A549 treated with DMSO at 1 μM for 4 hours (cell line): ENCODE measurements around the gene KLHL28. TPM values are rescaled to one million over a fixed set of nuclear protein-coding genes. Genes with fewer than 3 reads are reported as not detected.

ENCODE experiments used
- total RNA-seq: library from RNA; stranded (reverse); fragments of 200-300 nt; extraction: Qiagen RNA extraction; gene quantifications from 5 replicates; pipeline ENCODE4 v1.2.3, GENCODE V29; 2022; ENCODE audit warnings: low read depth

KLHL28 gene, protein sequence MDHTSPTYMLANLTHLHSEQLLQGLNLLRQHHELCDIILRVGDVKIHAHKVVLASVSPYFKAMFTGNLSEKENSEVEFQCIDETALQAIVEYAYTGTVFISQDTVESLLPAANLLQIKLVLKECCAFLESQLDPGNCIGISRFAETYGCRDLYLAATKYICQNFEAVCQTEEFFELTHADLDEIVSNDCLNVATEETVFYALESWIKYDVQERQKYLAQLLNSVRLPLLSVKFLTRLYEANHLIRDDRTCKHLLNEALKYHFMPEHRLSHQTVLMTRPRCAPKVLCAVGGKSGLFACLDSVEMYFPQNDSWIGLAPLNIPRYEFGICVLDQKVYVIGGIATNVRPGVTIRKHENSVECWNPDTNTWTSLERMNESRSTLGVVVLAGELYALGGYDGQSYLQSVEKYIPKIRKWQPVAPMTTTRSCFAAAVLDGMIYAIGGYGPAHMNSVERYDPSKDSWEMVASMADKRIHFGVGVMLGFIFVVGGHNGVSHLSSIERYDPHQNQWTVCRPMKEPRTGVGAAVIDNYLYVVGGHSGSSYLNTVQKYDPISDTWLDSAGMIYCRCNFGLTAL
- total RNA-seq = 5.4 to 8.0 TPM (median 6.5 TPM) in 5 replicates

DNA sequence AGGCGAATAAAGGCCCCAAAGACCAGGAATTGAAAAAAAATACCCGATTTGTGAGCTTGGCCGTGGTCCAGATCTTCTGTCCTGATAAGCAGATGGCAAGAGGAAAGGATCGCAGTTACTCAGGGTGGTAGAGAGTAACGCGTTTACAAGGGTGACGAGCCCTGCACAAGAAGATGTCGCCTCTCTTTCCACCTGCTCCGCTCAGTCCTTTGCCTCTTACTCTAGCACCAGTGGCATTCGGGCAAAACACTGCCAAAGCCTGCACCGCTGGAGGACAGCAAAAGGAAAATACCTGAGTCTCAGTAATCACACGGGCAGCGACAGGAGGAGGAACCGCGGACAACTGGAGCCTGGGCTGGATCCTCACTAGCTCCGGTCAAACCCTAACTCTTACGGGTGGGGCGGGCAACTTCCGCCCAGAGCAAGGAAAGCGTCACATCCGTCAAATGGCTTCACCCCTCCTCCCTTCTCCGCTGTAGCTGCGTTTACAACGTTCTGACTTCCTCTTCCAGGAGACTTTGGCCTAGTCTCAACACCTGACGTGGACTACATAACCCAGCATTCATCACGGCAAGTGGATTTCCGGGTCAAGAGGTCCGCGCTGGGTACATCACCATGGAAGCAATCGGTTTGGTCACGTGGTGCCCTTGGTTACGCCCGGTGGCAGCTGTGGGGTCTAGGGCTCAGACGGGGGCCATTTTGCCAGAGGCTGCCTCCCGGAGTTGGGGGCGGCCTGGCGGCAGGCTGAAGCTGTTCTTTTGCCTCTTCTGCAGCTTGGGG is at the start of gene KLHL28, which contains the start of gene TOGARAM1:
KLHL28 (minus strand) TSS at position 394 of the 780 bp plus-strand sequence. CDS start 16,019 bp downstream, outside the sequence.
TOGARAM1 (plus strand) TSS at position 637 of the 780 bp plus-strand sequence. CDS start 232 bp downstream, outside the sequence.

Other genes starting within 250 kb of the KLHL28 start
- 7.1 to 10.8 TPM (median 8.2 TPM) in 5 replicates for gene TOGARAM1, start 243 bp upstream of the KLHL28 start, total RNA-seq
- gene PRPF39, start 122.2 kb upstream of the KLHL28 start, total RNA-seq = 16.7 to 23.2 TPM (median 18.3 TPM) in 5 replicates
- gene FKBP3, start 172.5 kb upstream of the KLHL28 start, total RNA-seq = 111 to 130 TPM (median 122 TPM) in 5 replicates
- gene FANCM, start 174.0 kb upstream of the KLHL28 start, total RNA-seq = 5.4 to 7.1 TPM (median 6.2 TPM) in 5 replicates